ENCODE results near the gene ARHGAP9.

ARHGAP9 gene

GRCh38 chr12:57485695-57486094 is 6.0 kb upstream of the ARHGAP9 start:
- TF ChIP-seq CTCF (IDR thresholded peaks at IDR 0.05; ENCODE audit: low read depth, low read length): no peak

GRCh38 chr12:57483466-57483865 is 3.8 kb upstream of the ARHGAP9 start:
- no peak for TF ChIP-seq CTCF (IDR thresholded peaks at IDR 0.05; ENCODE audit: low read depth, low read length)
- DNase-seq (ENCODE audit: extremely low read depth, low read depth): no peak

More at GRCh38 chr12:57485695-57486094, 6.0 kb upstream of the ARHGAP9 start:
- DNase-seq (ENCODE audit: extremely low read depth, low read depth): no peak

GRCh38 chr12:57481671-57482070 is 2.0 kb upstream of the ARHGAP9 start:
- no peak for TF ChIP-seq CTCF (IDR thresholded peaks at IDR 0.05; ENCODE audit: low read depth, low read length)
- DNase-seq (ENCODE audit: extremely low read depth, low read depth): no peak

GRCh38 chr12:57479043-57479375 is 657 bp downstream of the ARHGAP9 start:
- no peak for DNase-seq (ENCODE audit: extremely low read depth, low read depth)
- TF ChIP-seq CTCF (IDR thresholded peaks at IDR 0.05; ENCODE audit: low read depth, low read length): no peak

- TF ChIP-seq CTCF (IDR thresholded peaks at IDR 0.05; ENCODE audit: low read depth, low read length): no peak
- DNase-seq (ENCODE audit: extremely low read depth, low read depth): no peak
These were observed 1.7 kb downstream of the ARHGAP9 start for GRCh38 chr12:57477710-57478681.

GRCh38 chr12:57476993-57477709 is 2.5 kb downstream of the ARHGAP9 start:
- no peak for DNase-seq (ENCODE audit: extremely low read depth, low read depth)

More at GRCh38 chr12:57476993-57477709, 2.5 kb downstream of the ARHGAP9 start:
- TF ChIP-seq CTCF (IDR thresholded peaks at IDR 0.05; ENCODE audit: low read depth, low read length): no peak

All from AG09319 (cell line).